ENCODE measurements around the gene FAM78A. TPM values are rescaled to one million over a fixed set of nuclear protein-coding genes. Genes with fewer than 3 reads are reported as not detected.

FAM78A gene
- total and polyA plus RNA-seq, 2 of the 8 experiments (the other 6 are each of a cell fraction or from before 2014, with no cell fraction given) = 3.1 TPM

GRCh38 chr9:131303381-131304321, 27.3 kb upstream of the FAM78A start (continued):
- TF ChIP-seq RAD21 (IDR thresholded peaks at IDR 0.05 in 1 of 2, conservative IDR thresholded peaks at IDR 0.05 in 1 of 2; ENCODE audit: low read depth in 2 of 2, low read length in 2 of 2) = no peak
- no peak for TF ChIP-seq MAFK (IDR thresholded peaks at IDR 0.05; ENCODE audit: low read depth, low read length)
- no peak for TF ChIP-seq TCF12 (IDR thresholded peaks at IDR 0.05; ENCODE audit: low read depth, low read length)
- TF ChIP-seq KDM5A (IDR thresholded peaks at IDR 0.05; ENCODE audit: low read length) = no peak
- no peak for TF ChIP-seq FOSL1 (IDR thresholded peaks at IDR 0.05; ENCODE audit: insufficient read depth, low read depth, low read length)
- TF ChIP-seq SP4 (IDR thresholded peaks at IDR 0.05; ENCODE audit: low read length) = no peak
- no peak for TF ChIP-seq KDM1A (IDR thresholded peaks at IDR 0.05; ENCODE audit: borderline replicate concordance, low read length)

Data from H1 (cell line).